Stomach smooth muscle (tissue), 2 donors: ENCODE results near the gene MRS2.

Source experiments
- H3K27ac ChIP-seq: one replicate; pipeline ENCODE4 v1.7.0; 2013; ENCODE audit warnings: mild to moderate bottlenecking, low read length, inconsistent platforms
- H3K27me3 ChIP-seq, 2 donors: one replicate each; pipeline ENCODE4 v1.7.0; 2013; ENCODE audit warnings: low read length in 2 of 2; ENCODE audit not compliant: insufficient read depth in 2 of 2, control insufficient read depth in 1 of 2
- H3K36me3 ChIP-seq, 2 donors: one replicate each; pipeline ENCODE4 v1.7.0; 2013; ENCODE audit warnings: low read length in 2 of 2; ENCODE audit not compliant: control insufficient read depth in 2 of 2, insufficient read depth in 2 of 2
- H3K4me1 ChIP-seq: one replicate; pipeline ENCODE4 v1.7.0; 2013; ENCODE audit warnings: low read length; ENCODE audit not compliant: control insufficient read depth, insufficient read depth
- H3K4me3 ChIP-seq, 2 donors: one replicate each; pipeline ENCODE4 v1.7.0; 2013; ENCODE audit warnings: low read length in 2 of 2
- H3K9ac ChIP-seq, 2 donors: one replicate each; pipeline ENCODE4 v1.7.0; 2013; ENCODE audit warnings: low read length in 2 of 2, mild to moderate bottlenecking in 1 of 2
- H3K9me3 ChIP-seq, 2 donors: one replicate each; pipeline ENCODE4 v1.7.0; 2013; ENCODE audit warnings: low read length in 2 of 2; ENCODE audit not compliant: control insufficient read depth in 2 of 2
- donor health status: healthy.
- donor health status: Pancreatic carcinoma.

MRS2 gene

GRCh38 chr6:24451581-24452388, 49.0 kb downstream of the MRS2 start:
- H3K36me3 ChIP-seq, result peaks cover 0 to 8% of the 10 kb centered on the region in 2 donors
- no peak overlapping the region for H3K27ac ChIP-seq
- no peaks in the 10 kb centered on the region for H3K4me1 ChIP-seq
- no peaks in the 10 kb centered on the region for H3K27me3 ChIP-seq
- no peaks in the 10 kb centered on the region for H3K9me3 ChIP-seq
- no peak overlapping the region for H3K9ac ChIP-seq
- no peak overlapping the region for H3K4me3 ChIP-seq

- no peak overlapping the region for H3K27ac ChIP-seq
- peaks cover 0 to 8% of the 10 kb centered on the region in 2 donors for H3K36me3 ChIP-seq
- no peak overlapping the region for H3K4me3 ChIP-seq
- no peak overlapping the region for H3K9ac ChIP-seq
- H3K9me3 ChIP-seq, result no peaks in the 10 kb centered on the region
- H3K4me1 ChIP-seq, result no peaks in the 10 kb centered on the region
- no peaks in the 10 kb centered on the region for H3K27me3 ChIP-seq
Observed at GRCh38 chr6:24453921-24454320, 51.2 kb downstream of the MRS2 start.

GRCh38 chr6:24454452-24454851, 51.7 kb downstream of the MRS2 start:
- Histone ChIP-seq H3K36me3 (peaks cover 0 to 8% of the 10 kb centered on the region in 2 donors), H3K9me3 (no peaks in the 10 kb centered on the region), H3K27ac (no peak overlapping the region), H3K9ac (no peak overlapping the region), H3K4me1 (no peaks in the 10 kb centered on the region), H3K27me3 (no peaks in the 10 kb centered on the region), H3K4me3 (no peak overlapping the region)

- Histone ChIP-seq H3K4me3 (no peak overlapping the region), H3K36me3 (peaks cover 0 to 10% of the 10 kb centered on the region in 2 donors), H3K4me1 (no peaks in the 10 kb centered on the region), H3K27me3 (no peaks in the 10 kb centered on the region), H3K9ac (no peak overlapping the region), H3K27ac (no peak overlapping the region), H3K9me3 (no peaks in the 10 kb centered on the region)
Observed at GRCh38 chr6:24455061-24455460, 52.3 kb downstream of the MRS2 start.

GRCh38 chr6:24458134-24458533, 55.4 kb downstream of the MRS2 start:
- no peak overlapping the region for H3K27ac ChIP-seq
- H3K36me3 ChIP-seq, result peaks cover 0 to 10% of the 10 kb centered on the region in 2 donors
- H3K27me3 ChIP-seq, result no peaks in the 10 kb centered on the region
- H3K9ac ChIP-seq, result no peak overlapping the region
- H3K9me3 ChIP-seq, result no peaks in the 10 kb centered on the region
- H3K4me1 ChIP-seq, result no peaks in the 10 kb centered on the region
- no peak overlapping the region for H3K4me3 ChIP-seq

GRCh38 chr6:24458941-24459340, 56.2 kb downstream of the MRS2 start:
- H3K4me3 ChIP-seq, result no peak overlapping the region
- peaks cover 0 to 9% of the 10 kb centered on the region in 2 donors for H3K36me3 ChIP-seq
- H3K27me3 ChIP-seq, result no peaks in the 10 kb centered on the region
- H3K27ac ChIP-seq, result no peak overlapping the region
- no peaks in the 10 kb centered on the region for H3K4me1 ChIP-seq
- no peak overlapping the region for H3K9ac ChIP-seq
- no peaks in the 10 kb centered on the region for H3K9me3 ChIP-seq

- Histone ChIP-seq H3K9ac (no peak overlapping the region), H3K9me3 (no peaks in the 10 kb centered on the region), H3K27me3 (no peaks in the 10 kb centered on the region), H3K4me1 (no peaks in the 10 kb centered on the region), H3K4me3 (no peak overlapping the region), H3K27ac (no peak overlapping the region), H3K36me3 (peaks cover 3 to 7% of the 10 kb centered on the region in 2 donors)
Observed at GRCh38 chr6:24460966-24461365, 58.2 kb downstream of the MRS2 start.

GRCh38 chr6:24464253-24465038, 61.7 kb downstream of the MRS2 start:
- Histone ChIP-seq H3K36me3 (peaks cover 2 to 3% of the 10 kb centered on the region in 2 donors), H3K4me3 (no peak overlapping the region)

GRCh38 chr6:24469811-24470210, 67.1 kb downstream of the MRS2 start:
- Histone ChIP-seq H3K27ac (no peak overlapping the region), H3K4me1 (no peaks in the 10 kb centered on the region), H3K36me3 (peaks cover 0 to 3% of the 10 kb centered on the region in 2 donors), H3K9ac (no peak overlapping the region), H3K9me3 (no peaks in the 10 kb centered on the region), H3K27me3 (no peaks in the 10 kb centered on the region), H3K4me3 (no peak overlapping the region)

More at GRCh38 chr6:24464253-24465038, 61.7 kb downstream of the MRS2 start:
- Histone ChIP-seq H3K9me3 (no peaks in the 10 kb centered on the region), H3K27ac (no peak overlapping the region), H3K4me1 (no peaks in the 10 kb centered on the region), H3K27me3 (no peaks in the 10 kb centered on the region), H3K9ac (no peak overlapping the region)

GRCh38 chr6:24472181-24472580, 69.4 kb downstream of the MRS2 start:
- no peaks in the 10 kb centered on the region for H3K9me3 ChIP-seq
- no peak overlapping the region for H3K27ac ChIP-seq

More at GRCh38 chr6:24472181-24472580, 69.4 kb downstream of the MRS2 start:
- Histone ChIP-seq H3K27me3 (no peaks in the 10 kb centered on the region), H3K4me1 (no peaks in the 10 kb centered on the region), H3K9ac (no peak overlapping the region), H3K36me3 (no peaks in the 10 kb centered on the region), H3K4me3 (no peak overlapping the region)
